Measurements from ENCODE around the gene RNF150.

RNF150 gene

DNA sequence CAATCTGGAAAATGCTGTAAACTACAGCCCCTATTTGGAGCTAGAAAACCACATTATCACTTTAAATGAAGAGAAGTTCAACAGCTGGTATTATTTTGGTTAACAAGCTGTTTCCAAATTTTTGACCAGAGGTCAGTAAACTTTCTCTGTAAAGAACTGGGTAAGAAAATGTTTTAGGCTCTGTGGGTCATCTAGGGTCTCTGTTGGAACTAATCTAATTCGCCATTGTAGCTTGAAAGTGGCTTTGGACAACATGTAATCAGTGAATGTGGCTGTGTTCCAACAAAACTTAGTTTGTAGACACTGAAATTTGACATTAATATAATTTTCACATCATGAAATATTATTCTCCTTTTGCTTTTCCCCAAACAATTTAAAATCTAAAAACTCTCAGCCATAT is 25.8 kb upstream of the RNF150 start:
- H4K20me1 ChIP-seq (ENCODE audit: insufficient read depth, low read length): no peaks in the 10 kb centered on the region
- no peak overlapping the region for H3K9ac ChIP-seq (ENCODE audit: low read length)
- no peak overlapping the region for H3K4me3 ChIP-seq (ENCODE audit: low read length)
- H3K36me3 ChIP-seq (replicated peaks; ENCODE audit: low read depth, low read length): no peaks in the 10 kb centered on the region
- no peaks in the 10 kb centered on the region for H3K27me3 ChIP-seq (ENCODE audit: low read depth, low read length)
- no peak overlapping the region for H2AFZ ChIP-seq (ENCODE audit: low read depth, low read length)
- no peak overlapping the region for H3K27ac ChIP-seq (ENCODE audit: low read length)
- TF ChIP-seq, protein P1, sequence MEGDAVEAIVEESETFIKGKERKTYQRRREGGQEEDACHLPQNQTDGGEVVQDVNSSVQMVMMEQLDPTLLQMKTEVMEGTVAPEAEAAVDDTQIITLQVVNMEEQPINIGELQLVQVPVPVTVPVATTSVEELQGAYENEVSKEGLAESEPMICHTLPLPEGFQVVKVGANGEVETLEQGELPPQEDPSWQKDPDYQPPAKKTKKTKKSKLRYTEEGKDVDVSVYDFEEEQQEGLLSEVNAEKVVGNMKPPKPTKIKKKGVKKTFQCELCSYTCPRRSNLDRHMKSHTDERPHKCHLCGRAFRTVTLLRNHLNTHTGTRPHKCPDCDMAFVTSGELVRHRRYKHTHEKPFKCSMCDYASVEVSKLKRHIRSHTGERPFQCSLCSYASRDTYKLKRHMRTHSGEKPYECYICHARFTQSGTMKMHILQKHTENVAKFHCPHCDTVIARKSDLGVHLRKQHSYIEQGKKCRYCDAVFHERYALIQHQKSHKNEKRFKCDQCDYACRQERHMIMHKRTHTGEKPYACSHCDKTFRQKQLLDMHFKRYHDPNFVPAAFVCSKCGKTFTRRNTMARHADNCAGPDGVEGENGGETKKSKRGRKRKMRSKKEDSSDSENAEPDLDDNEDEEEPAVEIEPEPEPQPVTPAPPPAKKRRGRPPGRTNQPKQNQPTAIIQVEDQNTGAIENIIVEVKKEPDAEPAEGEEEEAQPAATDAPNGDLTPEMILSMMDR (IDR thresholded peaks at IDR 0.05; ENCODE audit: low read depth, low read length): no peak
- TF ChIP-seq EZH2phosphoT487 (IDR thresholded peaks at IDR 0.05; ENCODE audit: low read depth): no peak
- H3K4me1 ChIP-seq (ENCODE audit: low read length): no peaks in the 10 kb centered on the region
- H3K9me3 ChIP-seq (ENCODE audit: insufficient read depth, low read length): no peaks in the 10 kb centered on the region
- no peak overlapping the region for H3K4me2 ChIP-seq (ENCODE audit: low read length)
- H3K79me2 ChIP-seq (ENCODE audit: low read length): no peaks in the 10 kb centered on the region

DNA sequence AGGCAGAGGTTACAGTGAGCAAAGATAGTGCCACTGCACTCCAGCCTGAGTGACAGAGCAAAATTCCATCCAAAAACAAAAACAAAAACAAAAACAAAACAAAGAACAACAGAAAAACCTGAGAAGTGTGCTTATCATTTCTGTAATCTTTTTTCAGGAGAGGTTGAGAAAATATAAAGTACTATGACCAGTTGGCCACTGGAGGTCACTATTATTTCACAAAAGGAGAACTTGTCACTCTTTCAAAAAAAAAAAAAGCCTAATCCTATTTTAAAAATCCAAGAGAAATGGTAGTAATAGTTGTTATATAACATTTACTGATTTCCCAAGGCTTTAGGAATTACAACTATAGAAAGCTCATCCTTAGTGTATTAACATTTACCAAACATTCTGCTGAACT is 24.9 kb upstream of the RNF150 start:
- Histone ChIP-seq H3K4me1 (ENCODE audit: low read length) (no peaks in the 10 kb centered on the region), H3K27ac (ENCODE audit: low read length) (no peak overlapping the region), H2AFZ (ENCODE audit: low read depth, low read length) (no peak overlapping the region)

GRCh38 chr4:141155586-141155985 is 22.3 kb upstream of the RNF150 start:
- H3K9me3 ChIP-seq (ENCODE audit: insufficient read depth, low read length): no peaks in the 10 kb centered on the region
- no peak overlapping the region for H3K4me3 ChIP-seq (ENCODE audit: low read length)
- H3K27me3 ChIP-seq (ENCODE audit: low read depth, low read length): no peaks in the 10 kb centered on the region
- H3K79me2 ChIP-seq (ENCODE audit: low read length): no peaks in the 10 kb centered on the region
- TF ChIP-seq, protein P1 (IDR thresholded peaks at IDR 0.05; ENCODE audit: low read depth, low read length): no peak
- no peak for TF ChIP-seq EZH2phosphoT487 (IDR thresholded peaks at IDR 0.05; ENCODE audit: low read depth)
- H4K20me1 ChIP-seq (ENCODE audit: insufficient read depth, low read length): no peaks in the 10 kb centered on the region
- H2AFZ ChIP-seq (ENCODE audit: low read depth, low read length): no peak overlapping the region
- no peaks in the 10 kb centered on the region for H3K36me3 ChIP-seq (replicated peaks; ENCODE audit: low read depth, low read length)
- H3K4me1 ChIP-seq (ENCODE audit: low read length): no peaks in the 10 kb centered on the region
- H3K4me2 ChIP-seq (ENCODE audit: low read length): no peak overlapping the region
- H3K27ac ChIP-seq (ENCODE audit: low read length): no peak overlapping the region
- H3K9ac ChIP-seq (ENCODE audit: low read length): no peak overlapping the region

More for the DNA sequence above, 24.9 kb upstream of the RNF150 start:
- no peak overlapping the region for H3K4me3 ChIP-seq (ENCODE audit: low read length)
- no peaks in the 10 kb centered on the region for H3K36me3 ChIP-seq (replicated peaks; ENCODE audit: low read depth, low read length)
- H3K4me2 ChIP-seq (ENCODE audit: low read length): no peak overlapping the region
- H3K27me3 ChIP-seq (ENCODE audit: low read depth, low read length): no peaks in the 10 kb centered on the region
- TF ChIP-seq, protein P1 (IDR thresholded peaks at IDR 0.05; ENCODE audit: low read depth, low read length): peak; percentile 83
- TF ChIP-seq EZH2phosphoT487 (IDR thresholded peaks at IDR 0.05; ENCODE audit: low read depth): no peak
- H3K9me3 ChIP-seq (ENCODE audit: insufficient read depth, low read length): no peaks in the 10 kb centered on the region
- H4K20me1 ChIP-seq (ENCODE audit: insufficient read depth, low read length): no peaks in the 10 kb centered on the region
- no peak overlapping the region for H3K9ac ChIP-seq (ENCODE audit: low read length)
- H3K79me2 ChIP-seq (ENCODE audit: low read length): no peaks in the 10 kb centered on the region

DNA sequence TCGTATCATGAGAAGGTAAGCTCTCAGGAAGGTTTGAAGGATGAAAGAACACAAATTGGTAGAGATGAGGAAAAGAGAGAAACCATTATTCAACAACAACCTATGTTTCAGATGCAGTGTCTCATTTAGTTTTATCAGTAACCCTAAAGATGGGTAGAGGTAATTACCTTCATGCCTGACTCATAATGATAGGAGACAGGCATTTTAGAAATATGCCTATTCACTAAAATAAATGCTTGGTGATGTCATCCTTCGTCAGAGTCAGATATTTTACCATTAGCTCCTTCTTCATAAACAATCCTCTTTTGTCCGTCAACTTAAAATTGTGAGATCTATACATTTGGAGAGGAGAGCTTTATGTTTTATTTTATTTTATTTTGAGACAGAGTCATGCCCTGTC is 21.5 kb upstream of the RNF150 start:
- no peak overlapping the region for H3K4me2 ChIP-seq (ENCODE audit: low read length)
- no peaks in the 10 kb centered on the region for H3K79me2 ChIP-seq (ENCODE audit: low read length)
- no peak overlapping the region for H2AFZ ChIP-seq (ENCODE audit: low read depth, low read length)
- no peak overlapping the region for H3K9ac ChIP-seq (ENCODE audit: low read length)
- H3K4me1 ChIP-seq (ENCODE audit: low read length): no peaks in the 10 kb centered on the region
- TF ChIP-seq, protein P1 (IDR thresholded peaks at IDR 0.05; ENCODE audit: low read depth, low read length): no peak
- TF ChIP-seq EZH2phosphoT487 (IDR thresholded peaks at IDR 0.05; ENCODE audit: low read depth): no peak
- no peaks in the 10 kb centered on the region for H3K9me3 ChIP-seq (ENCODE audit: insufficient read depth, low read length)
- no peaks in the 10 kb centered on the region for H4K20me1 ChIP-seq (ENCODE audit: insufficient read depth, low read length)
- no peaks in the 10 kb centered on the region for H3K36me3 ChIP-seq (replicated peaks; ENCODE audit: low read depth, low read length)
- no peak overlapping the region for H3K4me3 ChIP-seq (ENCODE audit: low read length)
- H3K27me3 ChIP-seq (ENCODE audit: low read depth, low read length): no peaks in the 10 kb centered on the region
- no peak overlapping the region for H3K27ac ChIP-seq (ENCODE audit: low read length)

All from OCI-LY3 (cell line).